ACC112 (cell line): ENCODE data around the gene INPPL1.
A peak's percentile ranks its signal among the peaks of the same experiment; 100 is the strongest.

ENCODE experiments used
- H2AFZ ChIP-seq: fragments of 200-600 bp; sonication (generic); one replicate; pipeline ENCODE4 v1.6.0; 2017; ENCODE audit warnings: antibody characterized with exemption, low read length; ENCODE audit not compliant: unreplicated experiment
- H3K27ac ChIP-seq: fragments of 200-600 bp; sonication (generic); 2 replicates; pipeline ENCODE4 v1.5.1; 2014; ENCODE audit warnings: low read depth, mild to moderate bottlenecking, antibody characterized with exemption, low read length, moderate library complexity
- H3K27me3 ChIP-seq: fragments of 200-600 bp; sonication (generic); 2 replicates; pipeline ENCODE4 v1.6.1; 2014; ENCODE audit warnings: mild to moderate bottlenecking, antibody characterized with exemption, low read length, moderate library complexity, mixed read lengths; ENCODE audit not compliant: insufficient read depth
- H3K36me3 ChIP-seq: fragments of 200-600 bp; sonication (generic); 2 replicates; pipeline ENCODE4 v1.6.1; 2016; ENCODE audit warnings: mild to moderate bottlenecking, antibody characterized with exemption, low read length, moderate library complexity, mixed read lengths; ENCODE audit not compliant: insufficient read depth
- H3K4me1 ChIP-seq: fragments of 200-600 bp; sonication (generic); one replicate; pipeline ENCODE4 v1.6.1; 2016; ENCODE audit warnings: low read length, mixed read lengths; ENCODE audit not compliant: insufficient read depth, unreplicated experiment, control insufficient read depth
- H3K4me3 ChIP-seq: fragments of 200-600 bp; sonication (generic); 2 replicates; pipeline ENCODE4 v1.5.1; 2014; ENCODE audit warnings: mild to moderate bottlenecking, low read depth, low read length
- H3K79me2 ChIP-seq: fragments of 200-600 bp; sonication (generic); one replicate; pipeline ENCODE4 v1.6.0; 2016; ENCODE audit warnings: low read length; ENCODE audit not compliant: control insufficient read depth, unreplicated experiment, insufficient read depth

The INPPL1 gene

GRCh38 chr11:72217841-72218240, 6.7 kb upstream of the INPPL1 start:
- no peak overlapping the region for H2AFZ ChIP-seq
- no peaks in the 10 kb centered on the region for H3K36me3 ChIP-seq
- no peaks in the 10 kb centered on the region for H3K4me1 ChIP-seq
- H3K27ac ChIP-seq = no peak overlapping the region
- peaks cover 42% of the 10 kb centered on the region for H3K27me3 ChIP-seq
- H3K4me3 ChIP-seq = no peak overlapping the region
- no peaks in the 10 kb centered on the region for H3K79me2 ChIP-seq

GRCh38 chr11:72218251-72218745, 6.3 kb upstream of the INPPL1 start:
- Histone ChIP-seq H3K27me3 (peaks cover 37% of the 10 kb centered on the region), H3K27ac (no peak overlapping the region), H3K79me2 (no peaks in the 10 kb centered on the region), H3K4me1 (no peaks in the 10 kb centered on the region), H2AFZ (no peak overlapping the region), H3K36me3 (no peaks in the 10 kb centered on the region), H3K4me3 (no peak overlapping the region)

- H3K27ac ChIP-seq = no peak overlapping the region
- H2AFZ ChIP-seq = no peak overlapping the region
- H3K4me1 ChIP-seq = peaks cover 3% of the 10 kb centered on the region
- peaks cover 20% of the 10 kb centered on the region; the same call in 1 of the 2 replicates for H3K27me3 ChIP-seq
- no peaks in the 10 kb centered on the region for H3K36me3 ChIP-seq
- H3K79me2 ChIP-seq = peaks cover 18% of the 10 kb centered on the region
- no peak overlapping the region for H3K4me3 ChIP-seq
Measured at GRCh38 chr11:72220696-72221363, 3.7 kb upstream of the INPPL1 start.

- peaks cover 4% of the 10 kb centered on the region for H3K4me1 ChIP-seq
- H2AFZ ChIP-seq = peak overlapping the region; percentile 48
- peaks cover 22% of the 10 kb centered on the region for H3K79me2 ChIP-seq
- no peaks in the 10 kb centered on the region for H3K36me3 ChIP-seq
- no peak overlapping the region for H3K4me3 ChIP-seq
- H3K27ac ChIP-seq = no peak overlapping the region
- H3K27me3 ChIP-seq = peaks cover 17% of the 10 kb centered on the region; the same call in 1 of the 2 replicates
Measured at GRCh38 chr11:72221386-72222075, 3.0 kb upstream of the INPPL1 start.

GRCh38 chr11:72222106-72222891, 2.3 kb upstream of the INPPL1 start:
- Histone ChIP-seq H3K36me3 (no peaks in the 10 kb centered on the region), H3K79me2 (peaks cover 29% of the 10 kb centered on the region), H3K27ac (no peak overlapping the region), H2AFZ (peak overlapping the region; percentile 48), H3K4me1 (peaks cover 4% of the 10 kb centered on the region), H3K4me3 (peak overlapping the region; percentile 82), H3K27me3 (peaks cover 14% of the 10 kb centered on the region; the same call in 1 of the 2 replicates)

- peak overlapping the region; percentile 11 for H2AFZ ChIP-seq
- peaks cover 34% of the 10 kb centered on the region for H3K79me2 ChIP-seq
- peaks cover 4% of the 10 kb centered on the region for H3K4me1 ChIP-seq
- peaks cover 8% of the 10 kb centered on the region; the same call in 1 of the 2 replicates for H3K27me3 ChIP-seq
- H3K36me3 ChIP-seq = no peaks in the 10 kb centered on the region
- H3K4me3 ChIP-seq = peak overlapping the region; percentile 82
- peak overlapping the region; percentile 35 for H3K27ac ChIP-seq
Measured at GRCh38 chr11:72222907-72223614, 1.5 kb upstream of the INPPL1 start.

GRCh38 chr11:72223615-72224563, 678 bp upstream of the INPPL1 start:
- Histone ChIP-seq H3K4me1 (peaks cover 4% of the 10 kb centered on the region), H3K27ac (peak overlapping the region; percentile 47), H3K4me3 (peak overlapping the region; percentile 82), H3K79me2 (peaks cover 34% of the 10 kb centered on the region), H3K27me3 (0 out of 2 replicates have a peak, but pooled peaks cover under 1% of the 10 kb centered on the region), H3K36me3 (no peaks in the 10 kb centered on the region), H2AFZ (peak overlapping the region; percentile 69)

GRCh38 chr11:72225411-72225951, 914 bp downstream of the INPPL1 start:
- Histone ChIP-seq H3K27ac (no peak overlapping the region), H3K27me3 (no peaks in the 10 kb centered on the region), H3K4me3 (peak overlapping the region; percentile 82), H3K36me3 (no peaks in the 10 kb centered on the region), H3K79me2 (peaks cover 34% of the 10 kb centered on the region), H2AFZ (peak overlapping the region; percentile 69), H3K4me1 (peaks cover 4% of the 10 kb centered on the region)

- H3K4me3 ChIP-seq = no peak overlapping the region
- no peak overlapping the region for H3K27ac ChIP-seq
- H2AFZ ChIP-seq = no peak overlapping the region
- H3K4me1 ChIP-seq = peaks cover 4% of the 10 kb centered on the region
- peaks cover 34% of the 10 kb centered on the region for H3K79me2 ChIP-seq
- no peaks in the 10 kb centered on the region for H3K27me3 ChIP-seq
- peaks cover 6% of the 10 kb centered on the region; the same call in 1 of the 2 replicates for H3K36me3 ChIP-seq
Measured at GRCh38 chr11:72226701-72227100, 2.1 kb downstream of the INPPL1 start.
